Ovary (tissue), 3 donors: Measurements from ENCODE around the gene CD81.

Experiments used
- CTCF ChIP-seq, 3 donors: fragments of 450-650 bp in 2 of 3; fragments of 200-600 bp in 1 of 3; IDR thresholded peaks; one replicate each; pipeline versions ENCODE4 v1.5.1 to v1.8.0; 2016 to 2022; ENCODE audit warnings: antibody characterized with exemption in 3 of 3, mild to moderate bottlenecking in 1 of 3
- EP300 ChIP-seq: sonication (generic); formaldehyde crosslinking; IDR thresholded peaks from one replicate; pipeline ENCODE4 v1.6.1; 2017; ENCODE audit warnings: antibody characterized with exemption
- donor health status: DM: no; HTN: no; CAD: no.

- TF ChIP-seq CTCF (IDR thresholded peaks at IDR 0.05), result no peak
- no peak for TF ChIP-seq EP300
Measured at GRCh38 chr11:2379466-2380174, 2.5 kb downstream of the CD81 start.
